ENCODE measurements around the gene DOK4.
"Not testable (repeated sequence)": the region's sequence is repeated elsewhere in the genome, so short reads cannot be mapped to it uniquely, and the experiment has no call there.

The DOK4 gene

DNA sequence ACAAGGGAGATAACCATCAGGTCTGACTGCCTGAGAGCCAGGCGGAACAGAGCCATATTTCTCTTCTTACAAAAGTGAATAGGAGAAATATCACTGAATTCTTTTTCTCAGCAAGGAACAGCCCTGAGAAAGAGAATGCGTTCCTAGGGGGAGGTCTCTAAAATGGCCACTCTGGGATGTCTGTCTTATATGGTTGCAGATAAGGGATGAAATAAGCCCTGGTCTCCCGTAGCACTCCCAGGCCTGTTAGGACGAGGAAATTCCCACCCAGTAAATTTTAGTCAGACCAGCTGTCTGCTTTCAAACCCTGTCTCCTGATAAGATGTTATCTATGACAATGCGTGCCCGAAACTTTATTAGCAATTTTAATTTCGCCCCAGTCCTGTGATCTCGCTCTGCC, 46.3 kb downstream of the DOK4 start:
- not testable (repeated sequence) for DNase-seq

DNA sequence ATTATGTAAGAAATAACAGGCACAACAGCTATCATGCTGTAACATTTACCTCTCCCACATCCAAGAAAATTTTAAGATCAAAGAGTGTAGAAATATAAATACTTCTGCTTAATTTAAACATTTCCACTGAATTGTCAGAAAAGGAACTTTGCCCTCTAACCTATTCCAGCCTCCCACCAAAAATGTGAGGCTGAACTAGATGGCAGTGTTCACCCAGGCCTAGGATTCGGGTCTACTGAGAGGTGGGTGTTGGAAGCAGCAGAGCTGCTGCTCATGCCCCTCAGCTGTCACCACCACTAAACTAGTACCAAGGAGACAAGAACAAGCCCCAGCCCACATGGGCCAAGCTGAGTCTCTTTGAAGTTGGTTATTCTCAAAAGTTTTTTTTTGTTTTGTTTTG, 50.5 kb downstream of the DOK4 start:
- DNase-seq, result no peak

GRCh38 chr16:57434003-57434402, 52.3 kb downstream of the DOK4 start:
- no peak for DNase-seq

DNA sequence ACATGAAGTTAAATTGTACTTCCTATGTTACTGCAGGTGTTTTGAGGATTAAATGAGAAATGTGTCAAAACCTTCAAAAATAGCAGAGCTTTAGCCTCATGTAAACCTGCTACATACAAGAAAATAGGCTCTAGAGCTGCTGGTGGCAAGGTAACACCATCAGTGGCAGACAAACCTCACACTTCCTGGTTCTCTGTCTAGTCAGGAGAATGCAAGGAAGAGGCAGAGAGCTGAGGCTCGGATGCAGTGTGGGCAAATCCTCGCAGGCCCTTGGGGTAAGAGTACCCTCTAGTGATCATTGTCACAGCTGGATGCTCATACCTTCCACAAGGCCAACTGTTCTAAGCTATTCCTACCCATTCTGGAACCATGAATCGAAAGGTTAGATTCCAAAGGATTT, 53.3 kb downstream of the DOK4 start:
- DNase-seq, result no peak

DNA sequence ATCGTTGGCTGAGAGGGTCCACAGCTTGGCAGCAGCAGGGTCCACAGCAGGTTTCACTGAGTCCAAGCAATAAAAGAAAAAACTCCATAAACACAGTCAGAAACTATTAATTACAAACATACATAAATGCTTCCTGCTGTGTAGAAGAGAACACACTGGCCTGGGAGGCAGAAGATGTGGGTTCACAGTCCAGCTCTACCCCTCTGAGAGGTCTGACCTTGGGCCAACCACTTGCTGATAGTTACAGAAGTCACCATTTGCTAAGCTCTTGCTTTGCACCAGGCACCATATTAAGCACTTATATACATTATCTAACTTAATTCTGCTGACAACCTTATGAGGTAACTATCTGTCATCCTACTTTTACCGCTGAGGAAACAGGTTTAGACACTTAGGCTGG, 53.8 kb downstream of the DOK4 start:
- DNase-seq, result no peak

DNA sequence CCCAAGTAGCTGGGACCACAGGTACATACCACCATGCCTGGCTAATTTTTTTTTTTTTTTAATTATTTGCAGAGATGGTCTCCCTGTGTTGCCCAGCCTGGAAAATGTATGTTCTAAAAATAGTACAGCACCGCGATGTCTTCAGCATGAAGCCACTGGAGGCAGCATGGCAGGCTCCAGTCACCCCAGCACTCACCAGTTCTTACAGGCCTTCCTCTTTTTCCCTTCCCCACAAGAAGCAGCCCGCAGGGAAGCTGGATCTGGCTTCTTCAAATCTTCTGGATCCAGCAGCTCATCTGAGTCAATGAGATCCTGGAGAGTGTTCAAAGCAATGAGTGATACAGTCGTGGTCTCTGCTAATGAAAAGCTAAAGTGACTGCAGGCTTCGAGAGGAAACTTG, 55.3 kb downstream of the DOK4 start:
- no peak for DNase-seq

GRCh38 chr16:57427824-57428223, 58.5 kb downstream of the DOK4 start:
- DNase-seq, result no peak

- no peak for DNase-seq
These were observed 59.0 kb downstream of the DOK4 start for GRCh38 chr16:57427307-57427706.

- DNase-seq, result no peak
These were observed 59.9 kb downstream of the DOK4 start for GRCh38 chr16:57426356-57426755.

DNA sequence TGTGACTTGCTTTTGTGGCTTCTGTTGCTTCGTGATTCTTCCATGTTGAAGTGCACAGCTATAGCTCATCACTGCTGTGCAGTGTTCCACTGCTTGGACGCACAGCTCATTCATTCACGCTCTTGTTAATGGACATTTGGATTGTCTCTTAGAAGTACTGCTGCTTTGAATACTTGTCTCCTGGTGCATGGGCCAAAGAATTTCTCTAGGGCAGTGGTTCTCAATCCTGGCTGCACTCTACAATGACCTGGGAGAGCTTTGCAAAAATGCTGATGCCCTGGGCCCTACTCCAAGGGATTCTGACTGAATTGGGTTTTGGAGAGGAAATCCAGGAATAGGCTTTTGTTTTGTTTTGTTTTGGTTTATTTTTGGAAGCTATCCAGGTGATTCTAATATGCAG, 61.7 kb downstream of the DOK4 start:
- DNase-seq, result no peak

DNA sequence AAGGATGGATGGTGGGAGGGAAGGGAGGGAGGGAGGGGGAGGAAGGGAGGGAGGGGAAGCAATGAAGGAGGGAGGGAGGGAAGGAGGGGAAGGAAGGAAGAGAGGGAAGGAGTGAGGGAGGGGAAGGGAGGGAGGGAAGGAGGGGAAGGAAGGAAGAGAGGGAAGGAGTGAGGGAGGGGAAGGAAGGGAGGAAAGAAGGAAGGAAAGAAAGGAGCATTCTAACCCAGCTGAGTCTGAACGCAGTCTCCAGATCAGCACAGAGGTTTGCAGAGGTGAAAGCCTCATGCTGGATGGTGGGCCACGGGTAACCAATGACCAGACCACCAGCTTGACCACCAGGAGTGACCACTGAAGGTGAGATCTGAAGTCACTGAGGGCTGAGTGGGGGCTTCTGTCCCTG, 63.1 kb downstream of the DOK4 start:
- no peak for DNase-seq

- DNase-seq, result no peak
These were observed 64.0 kb downstream of the DOK4 start for GRCh38 chr16:57422026-57422944.
